ENCODE results near the gene KRTAP4-16.
"Not testable (repeated sequence)": the region's sequence is repeated elsewhere in the genome, so short reads cannot be mapped to it uniquely, and the experiment has no call there.

Gene KRTAP4-16

GRCh38 chr17:41065829-41066624 lies 36.0 kb downstream of the KRTAP4-16 start, which contains the start of gene KRTAP2-4:
Gene KRTAP2-4 (minus strand): TSS chr17:41065879. CDS start chr17:41065845, 34 bp downstream.
- no peak within 1 kb of the TSS for H3K4me3 Mint-ChIP-seq
- H3K27me3 Mint-ChIP-seq (ENCODE audit: low read depth), result peaks cover 7% of the 10 kb centered on the region
- H3K9me3 Mint-ChIP-seq, result no peaks in the 10 kb centered on the region
- no peak for TF ChIP-seq CTCF (IDR thresholded peaks at IDR 0.05; ENCODE audit: unreplicated experiment in 3 of 3)
- H3K4me1 Mint-ChIP-seq, result no peaks in the 10 kb centered on the region
- no peaks in the 10 kb centered on the region for H3K36me3 Mint-ChIP-seq (ENCODE audit: low read depth)
- H3K27ac Mint-ChIP-seq, result no peak within 1 kb of the TSS

GRCh38 chr17:41065016-41065689 lies 36.9 kb downstream of the KRTAP4-16 start:
- not testable (repeated sequence) for H3K9me3 Mint-ChIP-seq; H3K27me3 Mint-ChIP-seq (ENCODE audit: low read depth); H3K27ac Mint-ChIP-seq; H3K36me3 Mint-ChIP-seq (ENCODE audit: low read depth); H3K4me3 Mint-ChIP-seq; H3K4me1 Mint-ChIP-seq

GRCh38 chr17:41064301-41064700 lies 37.7 kb downstream of the KRTAP4-16 start:
- H3K36me3 Mint-ChIP-seq (ENCODE audit: low read depth), result no peaks in the 10 kb centered on the region
- TF ChIP-seq CTCF (IDR thresholded peaks at IDR 0.05; ENCODE audit: unreplicated experiment in 3 of 3), result no peak
- H3K27ac Mint-ChIP-seq, result no peak overlapping the region
- peaks cover 7% of the 10 kb centered on the region for H3K27me3 Mint-ChIP-seq (ENCODE audit: low read depth)
- H3K4me1 Mint-ChIP-seq, result no peaks in the 10 kb centered on the region
- H3K4me3 Mint-ChIP-seq, result no peak overlapping the region
- no peaks in the 10 kb centered on the region for H3K9me3 Mint-ChIP-seq

GRCh38 chr17:41063449-41063848 lies 38.6 kb downstream of the KRTAP4-16 start:
- Mint-ChIP-seq H3K4me3 (no peak overlapping the region), H3K4me1 (no peaks in the 10 kb centered on the region), H3K27me3 (ENCODE audit: low read depth) (peaks cover 8% of the 10 kb centered on the region), H3K36me3 (ENCODE audit: low read depth) (no peaks in the 10 kb centered on the region), H3K27ac (no peak overlapping the region), H3K9me3 (no peaks in the 10 kb centered on the region)
- no peak for TF ChIP-seq CTCF (IDR thresholded peaks at IDR 0.05; ENCODE audit: unreplicated experiment in 3 of 3)

- TF ChIP-seq CTCF (IDR thresholded peaks at IDR 0.05; ENCODE audit: unreplicated experiment in 3 of 3), result no peak
- no peaks in the 10 kb centered on the region for H3K4me1 Mint-ChIP-seq
- no peaks in the 10 kb centered on the region for H3K36me3 Mint-ChIP-seq (ENCODE audit: low read depth)
- H3K9me3 Mint-ChIP-seq, result no peaks in the 10 kb centered on the region
- peaks cover 7% of the 10 kb centered on the region for H3K27me3 Mint-ChIP-seq (ENCODE audit: low read depth)
- H3K27ac Mint-ChIP-seq, result no peak overlapping the region
- H3K4me3 Mint-ChIP-seq, result no peak overlapping the region
Measured at GRCh38 chr17:41061964-41062363, 40.0 kb downstream of the KRTAP4-16 start.

- TF ChIP-seq CTCF (IDR thresholded peaks at IDR 0.05; ENCODE audit: unreplicated experiment in 3 of 3), result no peak
- Mint-ChIP-seq H3K27ac (no peak within 1 kb of the TSS), H3K9me3 (no peaks in the 10 kb centered on the region), H3K4me3 (no peak within 1 kb of the TSS), H3K4me1 (no peaks in the 10 kb centered on the region), H3K36me3 (ENCODE audit: low read depth) (no peaks in the 10 kb centered on the region), H3K27me3 (ENCODE audit: low read depth) (peaks cover 7% of the 10 kb centered on the region)
Measured at GRCh38 chr17:41060052-41060604, 41.9 kb downstream of the KRTAP4-16 start, which contains the start of gene KRTAP2-3. Gene KRTAP2-3 (minus strand): TSS chr17:41060114. CDS start chr17:41060050, 64 bp downstream.

GRCh38 chr17:41059276-41060051 lies 42.5 kb downstream of the KRTAP4-16 start:
- H3K27ac Mint-ChIP-seq; H3K4me3 Mint-ChIP-seq; H3K4me1 Mint-ChIP-seq; H3K9me3 Mint-ChIP-seq; H3K27me3 Mint-ChIP-seq (ENCODE audit: low read depth); H3K36me3 Mint-ChIP-seq (ENCODE audit: low read depth): not testable (repeated sequence)
